Hepatocyte (in vitro differentiated cells): ENCODE results near the gene CASP7.

Source experiments
- CTCF ChIP-seq: fragments of 200-600 bp; sonication (generic); IDR thresholded peaks from 2 replicates; pipeline ENCODE4 v1.5.1; 2016; ENCODE audit warnings: antibody characterized with exemption, mild to moderate bottlenecking; ENCODE audit not compliant: poor library complexity
- EZH2 ChIP-seq: fragments of 200-600 bp; sonication (generic); IDR thresholded peaks from 2 replicates; pipeline ENCODE4 v1.6.1; 2016; ENCODE audit warnings: antibody characterized with exemption, mild to moderate bottlenecking, borderline replicate concordance
- EZH2phosphoT487 ChIP-seq: fragments of 200-600 bp; sonication (generic); IDR thresholded peaks from one replicate; pipeline ENCODE4 v1.6.1; 2018; ENCODE audit warnings: antibody characterized with exemption, mild to moderate bottlenecking, low read depth, moderate library complexity; ENCODE audit not compliant: unreplicated experiment, severe bottlenecking

GRCh38 chr10:113754125-113754524 is 74.4 kb downstream of the CASP7 start:
- TF ChIP-seq CTCF = no peak
- no peak for TF ChIP-seq EZH2
- TF ChIP-seq EZH2phosphoT487 = no peak
